Measurements from ENCODE around the gene SGMS2. TPM values are rescaled to one million over a fixed set of nuclear protein-coding genes. Genes with fewer than 3 reads are reported as not detected.

The SGMS2 gene
- total and polyA plus RNA-seq, 12 donors = 2.3 to 36.9 (median 25.2) TPM

DNA sequence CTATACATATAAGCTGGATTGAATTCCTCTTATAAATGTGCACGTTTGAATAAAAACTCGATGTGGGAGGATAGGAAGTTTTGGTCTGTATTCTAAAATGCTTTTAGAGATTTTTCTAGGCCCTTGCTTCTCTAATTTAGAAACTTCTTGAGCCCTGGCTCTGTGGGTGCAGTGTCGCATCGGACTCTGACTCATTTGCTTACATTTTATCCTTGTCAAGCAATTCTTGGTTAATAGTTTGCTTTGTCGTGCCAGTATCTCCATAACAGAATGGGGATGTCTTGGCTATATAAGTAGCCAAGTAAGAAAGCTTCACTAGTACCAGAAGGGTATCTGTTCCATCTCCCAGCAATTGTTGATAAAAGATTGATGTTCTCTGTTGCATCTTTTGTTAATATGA, 10.7 kb downstream of the SGMS2 start:
- no peak overlapping the region for H3K4me3 ChIP-seq
- DNase-seq (no peak), ATAC-seq (no peak)
- no peak overlapping the region for H3K27ac ChIP-seq
- H3K4me1 ChIP-seq = peaks cover 0 to 57% (median 16%) of the 10 kb centered on the region in 9 donors
- TF ChIP-seq, protein P1, sequence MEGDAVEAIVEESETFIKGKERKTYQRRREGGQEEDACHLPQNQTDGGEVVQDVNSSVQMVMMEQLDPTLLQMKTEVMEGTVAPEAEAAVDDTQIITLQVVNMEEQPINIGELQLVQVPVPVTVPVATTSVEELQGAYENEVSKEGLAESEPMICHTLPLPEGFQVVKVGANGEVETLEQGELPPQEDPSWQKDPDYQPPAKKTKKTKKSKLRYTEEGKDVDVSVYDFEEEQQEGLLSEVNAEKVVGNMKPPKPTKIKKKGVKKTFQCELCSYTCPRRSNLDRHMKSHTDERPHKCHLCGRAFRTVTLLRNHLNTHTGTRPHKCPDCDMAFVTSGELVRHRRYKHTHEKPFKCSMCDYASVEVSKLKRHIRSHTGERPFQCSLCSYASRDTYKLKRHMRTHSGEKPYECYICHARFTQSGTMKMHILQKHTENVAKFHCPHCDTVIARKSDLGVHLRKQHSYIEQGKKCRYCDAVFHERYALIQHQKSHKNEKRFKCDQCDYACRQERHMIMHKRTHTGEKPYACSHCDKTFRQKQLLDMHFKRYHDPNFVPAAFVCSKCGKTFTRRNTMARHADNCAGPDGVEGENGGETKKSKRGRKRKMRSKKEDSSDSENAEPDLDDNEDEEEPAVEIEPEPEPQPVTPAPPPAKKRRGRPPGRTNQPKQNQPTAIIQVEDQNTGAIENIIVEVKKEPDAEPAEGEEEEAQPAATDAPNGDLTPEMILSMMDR (IDR thresholded peaks at IDR 0.05) = no peak
- 86 to 91% methylated on average over 5 of the region's 5 CpGs for WGBS, 2 donors
- H3K9me3 ChIP-seq = peaks cover 0 to 6% (median 0%) of the 10 kb centered on the region in 11 donors
- peaks cover 0 to 5% (median 0%) of the 10 kb centered on the region in 9 donors for H3K36me3 ChIP-seq
- intact Hi-C loops (cut with DNase I) = no loop called here
- no peaks in the 10 kb centered on the region for H3K27me3 ChIP-seq

DNA sequence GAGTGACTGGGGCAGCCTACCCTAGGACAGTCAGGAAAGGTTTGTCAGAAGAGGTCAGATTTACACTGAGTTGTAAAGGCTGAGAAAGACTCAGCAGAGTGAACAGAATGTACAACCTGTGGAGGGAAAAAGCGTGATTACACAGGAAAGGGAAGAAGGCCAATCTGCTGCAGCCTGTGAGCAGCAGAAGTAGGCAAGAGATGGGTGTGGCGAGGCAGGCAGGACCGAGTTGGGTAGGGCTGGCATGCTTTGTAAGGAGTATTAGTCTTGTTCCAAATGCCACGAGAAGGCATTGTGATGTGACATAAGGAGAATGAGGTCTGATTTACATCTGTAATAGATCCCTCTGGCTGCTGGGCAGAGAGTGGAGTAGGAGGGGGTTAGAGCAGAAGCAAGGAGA, 12.6 kb downstream of the SGMS2 start:
- H3K27ac ChIP-seq = peak overlapping the region in 1 of 10 donors; percentile 62
- H3K36me3 ChIP-seq = peaks cover 0 to 5% (median 0%) of the 10 kb centered on the region in 9 donors
- no peak for DNase-seq
- no peak overlapping the region for H3K4me3 ChIP-seq
- intact Hi-C loops (cut with DNase I) = no loop called here
- ATAC-seq = peak in 3 of 8 donors; percentile 34 to 56 (median 46)
- peaks cover 0 to 51% (median 11%) of the 10 kb centered on the region in 9 donors for H3K4me1 ChIP-seq
- peaks cover 0 to 6% (median 0%) of the 10 kb centered on the region in 11 donors for H3K9me3 ChIP-seq
- no peaks in the 10 kb centered on the region for H3K27me3 ChIP-seq
- TF ChIP-seq, protein P1 (IDR thresholded peaks at IDR 0.05) = no peak
- 76 to 78% methylated on average over 4 of the region's 4 CpGs for WGBS, 2 donors

DNA sequence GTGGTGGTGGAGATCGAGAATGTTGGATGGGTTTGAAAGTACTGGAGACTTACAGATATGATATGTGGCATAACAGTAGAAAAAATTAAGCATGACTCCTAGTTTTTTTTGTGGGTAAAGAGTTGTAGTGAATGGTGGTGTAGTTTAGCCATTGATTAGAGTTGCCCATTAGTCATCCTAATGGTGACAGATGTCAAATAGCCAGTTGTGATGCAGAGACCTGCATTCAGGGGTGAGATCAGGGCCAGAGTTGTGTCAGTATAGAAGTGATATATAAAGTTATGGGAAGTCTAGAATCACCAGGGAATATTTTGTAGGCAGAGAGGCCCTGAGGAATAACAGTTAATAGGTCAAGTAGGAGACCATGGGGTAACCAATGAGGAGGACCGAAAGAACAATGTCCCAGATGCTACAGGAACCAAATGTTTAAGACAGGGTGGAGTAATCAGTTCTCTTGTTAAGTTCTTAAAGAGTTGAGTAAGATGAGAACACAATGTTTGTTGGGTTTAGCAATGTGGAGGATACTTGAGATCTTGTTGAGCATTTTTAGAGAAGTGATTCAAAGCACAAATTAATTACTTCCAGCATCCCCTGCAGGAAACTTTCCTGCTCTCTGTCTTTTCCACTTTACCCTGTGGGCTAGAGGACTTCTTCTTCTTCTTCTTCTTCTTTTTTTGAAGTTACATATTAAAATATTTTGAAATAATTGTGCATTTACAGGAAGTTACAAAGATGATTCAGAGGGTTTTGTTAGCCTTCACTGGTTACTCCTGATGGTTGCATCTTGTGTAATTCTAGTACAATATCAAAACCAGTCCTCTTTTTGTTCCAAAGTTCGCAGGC, 13.3 kb downstream of the SGMS2 start:
- peak in 4 of 8 donors; percentile 16 to 59 (median 34) for ATAC-seq
- intact Hi-C loops (cut with DNase I) = no loop called here
- H3K27me3 ChIP-seq = no peaks in the 10 kb centered on the region
- peaks cover 0 to 5% (median 0%) of the 10 kb centered on the region in 9 donors for H3K36me3 ChIP-seq
- no peak overlapping the region for H3K4me3 ChIP-seq
- H3K9me3 ChIP-seq = peaks cover 0 to 6% (median 0%) of the 10 kb centered on the region in 11 donors
- H3K4me1 ChIP-seq = peaks cover 0 to 51% (median 11%) of the 10 kb centered on the region in 9 donors
- peak overlapping the region in 1 of 10 donors; percentile 77 for H3K27ac ChIP-seq
- TF ChIP-seq, protein P1 (IDR thresholded peaks at IDR 0.05) = no peak
- 90 to 93% methylated on average over 3 of the region's 3 CpGs for WGBS, 2 donors
- DNase-seq = no peak

DNA sequence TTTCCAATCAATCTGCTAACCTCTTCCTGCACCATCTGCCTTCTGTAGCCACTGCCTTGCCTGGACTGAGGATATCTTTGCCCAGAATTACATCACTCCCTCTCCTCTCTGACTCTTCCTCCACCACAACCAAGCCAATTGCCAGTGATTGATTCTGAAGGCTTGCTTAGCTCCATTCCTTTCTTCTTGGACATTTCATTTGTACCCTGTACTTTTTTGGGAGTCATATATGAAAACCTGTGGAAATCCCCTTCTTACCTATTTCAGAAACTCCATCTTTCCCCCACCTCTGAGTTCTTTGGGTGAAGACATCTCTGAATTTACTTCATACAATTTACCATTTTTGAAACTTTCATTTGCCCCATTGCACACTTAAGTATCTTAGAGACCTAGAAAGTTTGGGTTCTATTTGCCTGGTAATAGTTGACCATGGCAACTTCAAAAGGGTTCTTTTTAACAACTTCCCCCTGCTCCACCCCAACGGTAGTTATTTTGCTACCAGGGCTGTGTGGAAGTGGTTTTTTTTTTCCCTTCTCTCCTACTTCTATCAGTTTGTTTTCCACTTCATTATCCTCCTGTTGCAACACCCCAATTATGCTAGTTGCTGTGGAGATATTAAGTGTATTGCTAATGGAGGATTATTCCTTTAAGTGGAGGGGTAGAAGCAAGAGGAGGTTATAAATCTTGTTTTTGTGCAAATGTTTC, 14.3 kb downstream of the SGMS2 start:
- WGBS, 2 donors = 74 to 85% methylated on average over 1 of the region's 1 CpG
- H3K36me3 ChIP-seq = no peaks in the 10 kb centered on the region
- no peaks in the 10 kb centered on the region for H3K27me3 ChIP-seq
- peaks cover 0 to 51% (median 11%) of the 10 kb centered on the region in 9 donors for H3K4me1 ChIP-seq
- peak overlapping the region in 1 of 10 donors; percentile 77 for H3K27ac ChIP-seq
- intact Hi-C loops (cut with DNase I) = no loop called here
- ATAC-seq (peak in 3 of 8 donors; percentile 18 to 51 (median 34)), DNase-seq (no peak)
- no peaks in the 10 kb centered on the region for H3K9me3 ChIP-seq
- TF ChIP-seq, protein P1 (IDR thresholded peaks at IDR 0.05) = no peak
- H3K4me3 ChIP-seq = no peak overlapping the region

All from heart right ventricle (tissue), 16 donors.